Measurements from ENCODE around the gene PTPRN2.

Gene PTPRN2

DNA sequence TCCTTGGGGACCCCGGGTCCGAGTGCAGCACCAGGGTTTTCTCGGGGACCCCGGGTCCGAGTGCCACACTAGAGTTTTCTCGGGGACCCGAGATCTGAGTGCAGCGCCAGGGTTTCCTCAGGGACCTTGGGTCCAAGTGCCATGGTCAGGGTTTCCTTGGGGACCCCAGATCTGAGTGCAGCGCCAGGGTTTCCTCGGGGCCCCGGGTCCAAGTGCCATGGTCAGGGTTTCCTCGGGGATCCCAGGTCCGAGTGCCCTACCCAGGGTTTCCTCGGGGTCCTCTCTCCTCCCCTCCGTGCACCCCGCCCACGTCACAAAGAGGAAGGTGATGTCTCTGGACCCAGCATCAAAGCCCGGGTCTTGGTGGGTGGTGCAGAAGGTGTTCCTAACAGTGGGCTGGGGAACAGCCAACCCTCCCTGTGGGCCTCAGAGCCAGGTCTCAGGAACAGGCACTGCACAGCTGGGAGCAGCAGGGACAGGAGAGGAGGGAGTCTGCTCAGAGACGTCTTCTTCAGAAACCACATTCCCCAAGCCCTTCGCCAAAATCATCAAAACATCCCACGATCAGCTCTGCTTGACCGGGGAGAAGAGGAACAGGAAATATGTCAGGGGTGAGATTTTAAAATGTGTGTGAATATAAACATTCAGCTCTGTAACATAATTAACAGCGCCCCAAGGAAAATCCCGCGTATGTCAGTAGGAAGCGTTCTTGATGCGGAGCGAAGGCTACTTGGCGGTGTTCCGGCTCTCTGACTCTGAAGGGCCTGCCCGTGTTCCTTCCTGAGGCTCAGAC, 710.1 kb downstream of the PTPRN2 start:
- DNase-seq = no peak

DNA sequence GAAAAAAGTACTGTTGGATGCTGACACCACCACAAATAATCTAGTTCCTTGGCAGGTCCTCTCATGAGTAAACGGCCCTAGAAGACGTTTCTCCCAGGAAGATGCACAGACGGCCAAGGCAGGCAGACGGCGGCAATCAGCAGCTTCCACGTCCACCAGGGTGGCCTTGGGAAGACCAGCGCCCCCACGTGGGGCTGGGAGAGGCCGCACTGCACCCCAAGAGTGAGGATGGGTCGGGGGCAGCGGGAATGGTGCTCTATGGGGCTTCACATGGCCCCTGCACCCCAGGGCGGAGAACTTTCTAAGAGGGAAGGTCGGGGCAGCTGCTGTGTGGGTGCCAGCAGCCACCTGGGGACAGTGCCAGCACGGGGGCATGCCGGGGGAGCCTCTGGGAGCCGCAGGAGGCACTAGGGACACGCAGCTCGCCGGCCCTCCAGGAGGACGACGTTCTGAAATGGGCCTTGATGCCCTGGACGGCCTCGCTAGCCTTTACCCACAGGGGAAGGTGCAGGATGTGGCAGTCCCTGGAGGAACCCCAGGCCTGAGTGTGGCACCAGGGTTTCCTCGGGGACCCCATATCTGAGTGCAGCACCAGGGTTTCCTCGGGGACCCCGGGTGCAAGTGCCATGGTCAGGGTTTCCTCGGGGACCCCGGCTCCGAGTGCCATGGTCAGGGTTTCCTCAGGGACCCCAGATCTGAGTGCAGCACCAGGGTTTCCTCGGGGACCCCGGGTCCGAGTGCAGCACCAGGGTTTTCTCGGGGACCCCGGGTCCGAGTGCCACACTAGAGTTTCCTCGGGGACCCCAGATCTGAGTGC, 710.9 kb downstream of the PTPRN2 start:
- DNase-seq = no peak

DNA sequence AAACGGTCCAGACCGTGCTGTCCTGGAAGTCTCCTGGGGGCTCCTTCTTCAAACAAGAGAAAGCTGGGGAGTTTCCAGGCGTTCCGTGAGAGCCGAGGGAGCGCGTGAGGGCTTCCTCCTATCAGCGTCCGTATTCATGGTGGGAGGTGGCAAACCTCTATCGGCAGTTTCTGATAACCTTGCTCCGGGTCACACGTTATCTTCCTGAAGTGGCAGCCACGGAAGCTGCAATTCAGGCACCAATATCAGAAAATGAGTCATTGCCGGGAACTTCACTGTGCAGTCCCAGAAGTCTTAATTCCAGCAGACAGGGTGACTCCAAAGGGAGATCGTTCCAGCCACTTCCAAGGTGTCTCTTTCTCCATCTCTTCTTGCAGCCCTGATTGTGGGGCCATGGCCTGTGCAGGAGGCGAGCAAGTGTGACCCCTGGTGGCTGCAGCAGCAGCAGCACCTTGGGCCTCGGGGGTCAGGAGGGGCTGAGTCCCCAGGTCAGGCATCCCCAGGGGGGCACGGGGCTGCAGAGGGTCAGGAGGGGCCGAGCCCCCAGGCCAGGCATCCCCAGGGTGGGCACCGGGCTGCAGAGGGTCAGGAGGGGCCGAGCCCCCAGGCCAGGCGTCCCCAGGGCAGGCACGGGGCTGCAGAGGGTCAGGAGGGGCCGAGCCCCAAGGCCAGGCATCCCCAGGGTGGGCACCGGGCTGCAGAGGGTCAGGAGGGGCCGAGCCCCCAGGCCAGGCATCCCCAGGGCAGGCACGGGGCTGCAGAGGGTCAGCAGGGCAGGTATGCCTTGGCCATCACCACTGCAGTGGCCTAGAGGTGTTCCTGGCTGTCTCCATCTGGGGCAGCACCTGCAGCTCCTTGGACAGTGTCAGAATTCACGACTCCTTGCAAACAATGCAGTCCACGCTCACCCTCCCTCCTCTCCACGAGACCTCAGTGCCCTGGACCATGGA, 712.1 kb downstream of the PTPRN2 start:
- no peak for DNase-seq

DNA sequence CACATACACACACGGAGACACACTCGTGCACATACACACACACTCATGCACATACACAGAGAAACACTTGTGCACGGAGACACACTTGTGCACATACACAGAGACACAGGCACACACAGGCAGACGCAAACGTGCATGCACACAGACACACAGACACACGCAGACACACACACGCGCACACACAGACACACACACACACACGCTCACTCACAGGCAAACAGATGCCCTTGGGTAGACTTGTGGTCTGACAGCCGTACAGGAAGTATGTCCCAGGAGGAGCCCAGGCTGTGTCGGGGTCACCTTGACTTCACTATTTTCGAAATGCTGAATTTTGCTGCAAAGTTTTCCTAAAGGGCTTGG, 712.8 kb downstream of the PTPRN2 start:
- no peak for DNase-seq

DNA sequence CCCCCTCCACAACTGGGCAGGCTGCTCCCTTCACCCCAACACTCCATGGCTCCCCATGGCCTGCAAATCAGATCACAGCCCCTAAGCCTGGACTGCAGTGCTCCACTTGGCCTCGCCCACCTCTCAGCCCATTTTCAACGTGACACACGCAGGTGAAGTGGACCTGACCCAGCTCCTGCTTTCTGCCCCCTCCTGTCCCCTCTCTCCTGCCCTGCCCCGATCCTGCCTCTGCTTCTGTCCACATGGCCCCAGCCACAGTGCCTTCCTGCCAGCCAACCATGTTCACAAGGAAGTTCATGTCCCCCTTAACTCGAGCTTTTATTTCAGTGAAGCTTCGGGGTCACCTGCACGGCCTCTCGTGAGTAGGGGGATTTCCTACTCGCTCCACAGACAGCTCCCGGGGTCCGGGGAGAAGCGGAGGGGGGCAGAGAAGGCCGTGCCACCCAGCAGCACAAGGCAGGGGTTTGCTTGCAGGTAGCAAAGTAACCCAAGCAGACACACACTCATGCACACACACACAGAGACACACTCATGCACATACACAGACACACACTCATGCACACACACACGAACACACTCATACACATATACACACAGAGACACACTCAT, 713.3 kb downstream of the PTPRN2 start:
- DNase-seq = no peak

DNA sequence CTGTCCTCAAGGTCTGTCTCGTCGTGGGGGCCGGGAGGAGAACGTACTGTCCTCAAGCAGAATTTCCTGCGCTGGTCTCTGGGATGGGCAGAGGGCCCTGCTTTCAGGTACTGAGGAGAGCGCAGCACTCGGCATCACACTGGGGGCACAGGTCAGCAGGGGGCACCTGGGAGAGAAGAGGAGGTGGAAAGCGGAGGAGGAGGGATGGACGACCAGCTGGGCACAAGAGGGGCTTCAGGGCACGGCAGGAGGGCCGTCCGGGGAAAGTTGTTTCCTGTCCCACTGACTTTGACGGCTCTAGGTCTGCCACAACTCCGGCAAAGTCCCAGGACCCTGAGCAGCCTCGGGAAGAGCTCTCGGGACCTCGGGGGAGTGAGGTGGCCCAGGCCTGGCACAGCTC, 714.0 kb downstream of the PTPRN2 start:
- DNase-seq = no peak

DNA sequence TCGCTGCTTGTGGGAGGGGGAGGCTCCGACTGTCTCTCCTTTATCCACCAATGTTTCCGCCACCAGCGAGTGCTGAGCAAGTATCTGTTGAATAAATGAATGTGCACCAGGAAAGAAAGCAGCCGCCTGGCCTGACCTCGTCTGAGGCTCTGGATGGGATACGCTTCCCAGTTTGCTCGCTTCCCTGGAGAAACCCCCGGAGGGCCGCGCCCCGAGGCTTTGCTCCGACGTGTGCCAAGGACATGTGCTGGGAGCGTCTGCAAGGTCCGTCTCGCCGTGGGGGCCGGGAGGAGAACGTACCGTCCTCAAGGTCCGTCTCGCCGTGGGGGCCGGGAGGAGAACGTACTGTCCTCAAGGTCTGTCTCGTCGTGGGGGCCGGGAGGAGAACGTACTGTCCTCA, 714.4 kb downstream of the PTPRN2 start:
- DNase-seq = no peak

DNA sequence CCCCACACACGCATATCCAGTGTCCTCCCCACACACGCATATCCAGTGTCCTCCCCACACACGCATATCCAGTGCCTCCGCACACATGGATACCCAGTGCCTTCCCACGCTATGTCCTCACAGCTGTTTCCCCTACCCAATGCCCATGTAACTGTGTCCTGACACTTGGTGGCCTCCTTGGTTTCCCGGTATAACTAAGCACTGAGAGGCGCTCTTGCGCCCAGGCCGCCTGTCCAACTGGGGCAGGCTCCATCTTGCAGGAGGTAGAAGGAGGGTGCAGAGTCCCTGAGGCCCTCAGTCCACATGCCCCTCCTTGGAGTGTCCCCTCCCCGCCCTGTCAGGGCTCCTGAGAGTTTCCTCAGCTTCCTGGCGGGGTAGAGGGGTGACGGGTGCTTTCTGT, 715.2 kb downstream of the PTPRN2 start:
- DNase-seq = no peak

DNA sequence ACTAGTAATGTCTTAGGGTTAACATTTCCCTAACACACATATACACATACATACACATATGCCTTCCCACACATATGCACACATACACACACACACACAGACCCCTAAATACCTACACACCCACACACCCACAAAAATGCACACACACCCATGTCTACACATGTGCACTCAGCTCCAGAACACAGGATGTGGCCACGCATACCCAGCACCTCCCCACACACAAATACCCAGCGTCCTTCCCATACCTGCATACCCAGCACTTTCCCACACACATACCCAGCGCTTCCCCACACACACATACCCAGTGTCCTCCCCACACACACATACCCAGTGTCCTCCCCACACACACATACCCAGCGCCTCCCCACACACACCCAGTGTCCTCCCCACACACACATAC, 715.9 kb downstream of the PTPRN2 start:
- DNase-seq = no peak

DNA sequence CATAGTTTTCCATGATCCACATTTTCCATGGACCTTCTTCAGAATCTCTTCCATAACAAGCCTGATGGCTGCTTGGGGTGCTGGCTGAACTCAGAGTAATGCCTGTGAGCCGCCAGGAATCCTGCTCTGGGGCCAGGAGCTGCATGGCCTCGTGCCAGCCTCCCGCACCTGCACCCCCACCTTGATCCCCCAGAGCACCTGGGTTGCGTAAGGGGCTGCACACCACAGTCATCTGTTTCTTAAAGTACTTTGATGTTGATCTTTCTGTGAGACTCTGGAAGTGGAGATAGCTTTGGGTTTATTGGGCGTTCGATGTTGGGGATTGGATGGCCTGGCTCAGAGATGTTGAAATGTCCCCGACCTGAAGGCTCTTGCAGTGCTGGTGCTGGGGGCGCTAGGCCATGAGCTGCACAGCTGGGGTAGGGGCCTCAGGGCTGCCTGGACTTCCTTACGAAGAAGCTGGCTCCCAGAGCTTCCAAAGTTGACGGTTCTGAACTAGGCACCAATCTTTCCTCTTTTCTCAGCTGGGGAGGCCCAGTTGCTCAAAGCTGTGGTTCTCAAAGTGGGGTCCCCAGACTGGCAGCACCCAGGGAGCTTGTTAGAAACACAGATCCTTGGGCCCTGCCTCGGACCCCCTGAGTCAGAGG, 716.9 kb downstream of the PTPRN2 start:
- DNase-seq = no peak

DNA sequence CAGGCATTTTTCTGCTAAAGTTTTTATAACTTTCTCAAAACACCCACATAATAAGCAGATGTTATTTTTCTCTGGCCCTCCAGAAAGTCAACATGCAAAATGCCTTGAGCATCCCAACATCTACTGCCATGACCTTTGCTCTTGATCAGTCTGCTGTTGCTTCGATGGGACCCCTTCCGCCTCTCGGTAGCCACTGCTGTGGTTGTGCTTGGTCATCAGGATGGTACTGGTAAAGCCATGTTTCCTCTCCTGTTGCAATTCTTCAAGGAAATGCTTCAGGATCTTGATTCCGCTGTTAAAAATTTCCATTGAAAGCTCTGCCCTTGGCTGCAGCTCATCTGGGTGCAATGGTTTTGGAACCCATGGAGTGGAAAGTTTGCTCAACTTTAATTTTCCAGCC, 717.8 kb downstream of the PTPRN2 start:
- DNase-seq = no peak

DNA sequence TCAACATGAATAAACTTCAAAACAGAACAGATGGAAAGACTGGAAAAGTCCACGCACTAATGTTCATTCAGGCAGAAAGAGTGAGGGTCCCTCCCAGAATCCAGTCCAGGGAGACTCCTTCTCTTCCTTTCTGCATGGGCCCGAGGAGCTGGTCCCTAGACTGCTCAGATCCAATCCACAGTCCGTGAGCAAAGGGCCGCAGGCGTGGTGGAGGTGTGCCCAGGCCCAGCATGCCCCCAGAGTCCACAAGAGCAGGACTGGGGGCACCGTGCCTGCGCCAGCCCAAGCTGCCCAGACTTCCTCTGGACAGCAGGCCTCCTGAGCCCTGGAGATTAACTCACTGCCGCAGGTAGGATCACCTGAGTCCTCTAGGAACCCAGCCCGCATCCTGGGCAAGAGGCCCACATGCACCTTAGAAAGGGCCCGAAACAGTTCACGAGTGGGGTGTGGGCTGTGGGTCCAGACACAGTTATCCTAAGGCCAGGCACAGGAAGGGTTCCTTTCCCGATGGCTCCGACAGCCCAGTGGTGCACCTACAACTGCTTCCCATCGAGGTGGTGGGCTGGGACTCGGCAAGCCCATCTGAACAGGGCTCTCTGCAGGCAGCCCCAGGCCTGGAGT, 719.8 kb downstream of the PTPRN2 start:
- no peak for DNase-seq

DNA sequence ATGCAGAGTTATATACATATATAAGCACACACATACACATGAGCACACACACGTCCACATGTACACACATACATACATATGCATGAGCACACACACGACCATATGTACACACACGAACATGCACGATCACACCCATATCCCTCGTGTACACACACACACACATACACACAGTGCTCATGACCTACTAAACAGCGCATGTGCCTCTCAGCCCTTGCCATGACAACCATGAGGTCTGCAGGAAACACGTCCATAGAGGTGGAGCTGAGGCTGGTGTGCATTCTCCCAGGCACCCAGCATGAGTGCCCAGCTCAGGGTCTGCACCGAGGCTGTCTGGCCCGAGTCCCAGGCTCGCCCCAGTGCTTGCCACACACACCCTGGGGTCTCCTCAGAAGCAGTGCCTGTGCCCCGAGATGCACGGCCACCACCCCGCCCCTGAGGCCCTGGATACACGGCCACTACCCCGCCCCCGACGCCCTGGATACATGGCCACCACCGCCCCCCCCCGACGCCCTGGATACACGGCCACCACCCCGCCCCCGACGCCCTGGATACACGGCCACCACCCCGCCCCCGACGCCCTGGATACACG, 721.2 kb downstream of the PTPRN2 start:
- DNase-seq = no peak

DNA sequence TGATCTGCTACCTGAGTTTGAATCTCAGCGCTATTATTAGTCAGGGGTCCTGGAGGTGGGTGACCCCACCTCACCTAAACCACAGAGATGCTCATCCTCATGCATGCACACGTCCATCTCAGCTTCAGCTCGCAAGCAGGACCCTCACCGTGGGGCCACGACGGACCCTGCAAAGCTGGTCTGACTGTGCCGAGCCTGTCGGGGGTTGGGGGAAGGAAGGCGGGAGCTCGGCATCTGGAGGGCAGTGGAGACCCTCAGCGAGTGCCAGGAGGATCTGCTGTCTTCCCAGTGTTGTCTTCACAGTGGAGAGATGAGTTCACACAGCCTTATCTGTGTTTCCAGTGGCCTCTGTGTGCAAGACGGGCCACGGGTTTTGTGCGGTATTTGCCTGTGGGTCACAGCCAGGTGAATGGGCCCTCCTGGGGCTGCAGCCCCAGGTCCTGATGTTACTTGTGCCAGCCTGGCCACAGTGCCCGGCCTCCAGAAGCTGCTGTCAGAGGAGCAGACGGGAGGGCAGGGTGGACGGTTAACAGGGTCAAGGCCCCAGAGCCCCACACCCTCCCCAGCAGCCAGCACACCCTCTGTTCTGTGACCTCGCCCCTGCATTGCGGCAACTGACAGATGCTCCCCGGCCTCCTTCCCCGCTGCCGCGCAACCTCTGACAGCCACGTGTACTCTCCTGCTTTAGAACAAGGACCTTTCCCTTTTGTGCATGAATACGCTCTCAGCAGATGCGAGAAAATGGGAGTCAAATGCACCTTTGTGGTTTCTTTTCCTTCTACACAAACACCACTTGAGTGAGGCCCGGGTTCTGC, 722.1 kb downstream of the PTPRN2 start:
- DNase-seq = no peak

DNA sequence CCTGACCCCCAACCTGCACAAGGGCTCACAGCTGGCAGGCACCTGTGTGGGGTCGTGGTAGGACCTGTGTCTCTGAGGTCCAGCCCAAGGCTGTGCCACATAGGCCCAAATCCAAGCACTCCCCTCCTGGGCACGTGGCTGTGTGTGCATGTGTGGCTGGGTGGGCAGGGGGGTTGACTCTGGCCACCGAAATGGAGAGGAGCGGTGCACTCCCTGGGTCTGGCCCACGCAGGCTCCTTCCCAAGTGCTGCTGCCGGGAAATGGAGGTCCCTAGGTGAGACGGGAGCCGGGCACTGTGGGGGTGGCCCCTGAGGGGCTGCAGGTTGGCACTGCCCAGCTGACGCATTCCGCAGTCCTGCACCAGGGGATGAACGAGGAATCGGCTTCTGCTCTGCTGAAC, 722.7 kb downstream of the PTPRN2 start:
- no peak for DNase-seq

DNA sequence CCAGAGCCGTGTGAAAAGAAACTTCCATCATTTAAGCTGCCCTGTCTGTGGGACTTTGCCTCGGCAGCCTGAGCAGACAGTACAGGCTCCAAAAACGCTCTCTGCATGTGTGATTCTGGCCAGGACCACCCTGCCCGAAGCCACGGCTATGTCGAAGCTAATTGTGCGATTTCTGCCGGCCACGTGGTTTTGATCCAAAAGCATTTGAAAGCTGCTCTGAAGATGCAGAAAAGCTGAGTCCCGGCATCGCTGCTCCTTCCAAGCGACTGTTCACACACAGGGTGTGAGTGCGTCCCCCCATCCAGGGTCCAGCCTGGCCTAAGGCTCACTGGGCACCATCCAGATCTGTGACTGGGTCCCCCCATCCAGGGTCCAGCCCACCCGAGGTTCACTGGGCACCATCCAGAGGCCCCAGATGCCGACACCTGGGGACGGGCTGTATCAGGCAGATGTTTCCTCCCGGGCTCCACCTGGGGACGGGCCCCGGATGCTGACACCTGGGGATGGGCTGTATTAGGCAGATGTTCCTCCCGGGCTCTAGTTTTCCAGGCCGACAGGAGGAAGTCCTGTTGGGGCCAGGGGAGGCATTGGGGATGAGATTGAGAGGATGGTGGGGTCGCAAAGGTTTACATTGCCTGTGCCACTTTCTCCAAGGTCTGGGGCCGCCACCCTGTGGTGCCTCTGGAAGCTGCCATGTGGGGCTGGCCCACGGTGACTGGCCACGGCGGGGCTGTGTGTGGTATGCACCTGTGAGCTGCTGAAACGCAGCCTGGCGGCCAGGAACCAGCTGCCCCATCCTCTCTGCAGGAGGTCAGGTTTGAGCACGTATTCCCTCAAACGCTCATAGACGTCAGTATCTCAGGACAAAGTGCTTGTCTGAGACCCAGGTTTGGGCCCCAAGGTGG, 723.5 kb downstream of the PTPRN2 start:
- DNase-seq = no peak

DNA sequence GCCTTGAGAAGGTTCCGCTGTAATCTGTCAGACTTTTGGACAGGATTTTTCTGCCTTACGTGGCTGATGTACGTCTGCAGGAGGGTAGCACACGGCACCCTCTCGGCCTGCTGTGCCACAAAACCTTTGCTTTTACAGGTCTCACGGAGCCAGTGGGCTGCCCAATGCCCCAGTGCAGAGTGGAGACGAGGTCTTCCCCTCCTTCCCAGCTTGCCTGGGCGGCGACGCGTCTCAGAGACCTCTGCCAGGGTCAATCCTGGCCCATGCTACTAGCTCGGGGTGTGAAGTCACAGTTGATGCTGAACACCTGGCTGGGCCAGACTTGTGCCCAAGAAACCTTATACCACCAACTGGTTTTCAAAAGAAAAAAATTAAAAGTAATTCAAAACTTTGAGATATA, 724.4 kb downstream of the PTPRN2 start:
- DNase-seq = no peak

DNA sequence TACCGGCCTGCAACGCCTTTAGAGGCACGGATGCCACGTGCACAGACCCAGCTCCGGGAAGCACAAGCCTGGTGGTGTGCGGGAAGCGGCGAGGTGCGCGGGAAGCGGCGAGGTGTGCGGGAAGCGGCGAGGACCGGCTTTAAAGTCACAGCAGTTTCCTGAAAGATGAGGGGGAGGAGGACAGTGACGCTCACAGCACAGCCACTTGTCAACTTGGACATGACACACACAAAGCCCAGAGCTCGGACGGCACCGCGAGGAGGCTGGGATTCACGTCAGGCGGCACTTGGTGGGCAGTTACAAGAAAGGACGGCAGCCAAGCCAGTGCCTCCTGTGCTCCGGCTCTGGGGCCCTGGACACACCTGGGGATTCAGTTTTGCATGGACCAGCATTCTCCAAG, 724.9 kb downstream of the PTPRN2 start:
- DNase-seq = no peak

DNA sequence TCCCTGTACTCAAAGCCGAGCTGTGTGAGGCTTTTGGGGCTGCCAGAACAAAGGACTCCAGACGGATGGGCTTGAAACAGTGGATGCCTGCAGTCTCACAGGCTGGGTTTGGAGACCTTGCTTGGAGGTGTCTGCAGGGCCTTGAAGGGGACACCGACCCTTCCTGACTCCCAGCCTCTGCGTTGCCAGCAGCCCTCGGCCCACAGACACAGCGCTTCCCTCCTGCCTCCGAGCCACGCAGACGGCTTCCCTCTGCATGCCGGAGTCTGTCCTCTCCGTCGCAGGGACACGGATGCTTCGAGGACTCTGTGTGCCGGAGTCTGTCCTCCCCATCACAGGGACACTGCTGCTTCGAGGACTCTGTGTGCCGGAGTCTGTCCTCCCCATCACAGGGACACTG, 726.1 kb downstream of the PTPRN2 start:
- no peak for DNase-seq
